Keratinocyte (primary cell): ENCODE data around the gene OR5B12.

ENCODE experiments used
- CTCF ChIP-seq, 3 experiments: IDR thresholded peaks in 1 of 3; conservative IDR thresholded peaks in 1 of 3; optimal IDR thresholded peaks in 1 of 3; 2 replicates in 2 of 3; 3 replicates in 1 of 3; pipeline versions ENCODE3 to v1.5.1; 2011; ENCODE audit warnings: low read length in 3 of 3, mild to moderate bottlenecking in 3 of 3, moderate library complexity in 2 of 3, control low read depth in 1 of 3, inconsistent platforms in 1 of 3; ENCODE audit not compliant: insufficient read depth in 2 of 3; ENCODE audit errors: extremely low read depth in 1 of 3
- EZH2 ChIP-seq: IDR thresholded peaks from one replicate; pipeline ENCODE4 v1.6.1; 2012; ENCODE audit warnings: inconsistent platforms, mild to moderate bottlenecking, low read length, moderate library complexity

- TF ChIP-seq EZH2 (no peak), CTCF (optimal IDR thresholded peaks at IDR 0.05 in 1 of 3, IDR thresholded peaks at IDR 0.05 in 1 of 3, conservative IDR thresholded peaks at IDR 0.05 in 1 of 3; ENCODE audit: extremely low read depth in 1 of 3, insufficient read depth in 2 of 3, low read length in 3 of 3) (no peak)
These were observed 47.8 kb downstream of the OR5B12 start for GRCh38 chr11:58394195-58394594.
